ENCODE results near the gene DENND4C. TPM values are rescaled to one million over a fixed set of nuclear protein-coding genes. Genes with fewer than 3 reads are reported as not detected.
A peak's percentile ranks its signal among the peaks of the same experiment; 100 is the strongest.

DENND4C gene
- total and polyA plus RNA-seq, 4 experiments from 2014 or later, result 29.4 to 71.8 (median 57.5) TPM

DNA sequence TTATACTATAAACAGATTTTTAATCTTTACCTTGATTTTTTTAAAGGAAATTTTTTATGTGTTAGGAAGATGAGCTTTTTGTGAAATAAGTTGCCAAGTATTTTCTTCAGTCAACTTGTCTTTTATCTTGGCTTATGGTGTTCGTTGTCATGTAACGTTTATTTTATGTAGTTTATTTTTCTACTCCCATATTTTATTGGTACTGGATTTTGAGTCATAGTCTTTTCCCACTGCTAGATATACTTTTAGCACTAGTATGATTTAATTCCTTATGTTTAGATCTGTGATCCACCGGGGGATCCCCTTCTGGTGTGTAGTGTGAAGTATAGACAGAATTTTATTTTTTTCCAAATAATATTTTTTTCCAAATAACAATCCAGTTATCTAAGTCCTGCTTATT, 54.2 kb downstream of the DENND4C start:
- no peak overlapping the region for H3K27ac ChIP-seq (ENCODE audit: low read depth, low read length)
- H3K9me3 ChIP-seq (ENCODE audit: control insufficient read depth in 1 of 2, low read length in 2 of 2), result no peaks in the 10 kb centered on the region
- Mint-ChIP-seq H3K27me3 (no peaks in the 10 kb centered on the region), H3K4me3 (peak overlapping the region in 1 of 8 donors; percentile 11), H3K27ac (no peak overlapping the region), H3K4me1 (peaks cover 20 to 41% (median 30%) of the 10 kb centered on the region in 4 donors), H3K9me3 (no peaks in the 10 kb centered on the region), H3K36me3 (peaks cover 18 to 28% of the 10 kb centered on the region in 2 donors)
- H3K36me3 ChIP-seq (ENCODE audit: insufficient read depth, low read length), result peaks cover 10% of the 10 kb centered on the region
- H3K4me1 ChIP-seq (ENCODE audit: insufficient read depth, low read length), result peaks cover 6% of the 10 kb centered on the region
- no peak overlapping the region for H3K4me3 ChIP-seq (ENCODE audit: low read length in 2 of 2)
- no peaks in the 10 kb centered on the region for H3K27me3 ChIP-seq (ENCODE audit: insufficient read depth, low read length)
- CTCF ChIA-PET (ENCODE audit: partially characterized antibody), result no interaction called here
- DNase-seq, result no peak
- intact Hi-C loops (cut with micrococcal nuclease), result loop anchor here (2.0 to 5.0 kb wide), 2 partner anchors 54 to 97 kb away; partner anchors contain the start of gene DENND4C
- POLR2A ChIA-PET (ENCODE audit: partially characterized antibody), result interaction anchor here (0.7 to 1.2 kb wide), 2 partner anchors 15 to 51 kb away, joined by 3 read pairs; no protein-coding TSS in a partner anchor

DNA sequence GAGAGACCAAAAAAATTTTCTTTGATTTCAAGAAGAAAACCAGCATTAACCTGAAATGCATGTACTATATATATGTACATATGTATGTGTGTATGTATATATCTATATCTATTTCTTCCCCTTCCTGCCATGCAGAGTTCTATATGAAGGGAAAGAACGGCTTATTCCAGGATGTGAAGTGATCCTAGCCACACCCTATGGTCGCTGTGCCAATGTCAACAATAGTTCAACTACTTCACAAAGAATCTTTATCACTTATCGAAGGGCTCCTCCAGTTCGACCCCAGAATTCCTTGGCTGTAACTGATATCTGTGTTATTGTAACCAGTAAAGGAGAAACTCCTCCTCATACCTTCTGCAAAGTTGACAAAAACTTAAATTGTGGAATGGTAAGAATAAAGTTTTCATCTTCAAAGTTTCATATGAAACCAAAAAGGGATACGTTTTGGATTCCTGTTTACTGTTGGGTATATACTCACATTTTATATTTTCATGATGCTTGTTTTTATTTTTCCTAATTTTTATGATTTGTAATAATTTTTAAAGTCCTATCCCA, 56.2 kb downstream of the DENND4C start:
- H3K9me3 ChIP-seq (ENCODE audit: control insufficient read depth in 1 of 2, low read length in 2 of 2), result no peaks in the 10 kb centered on the region
- Mint-ChIP-seq H3K4me3 (no peak overlapping the region), H3K4me1 (peaks cover 18 to 34% (median 23%) of the 10 kb centered on the region in 4 donors), H3K9me3 (no peaks in the 10 kb centered on the region), H3K36me3 (peaks cover 33 to 46% of the 10 kb centered on the region in 2 donors), H3K27me3 (no peaks in the 10 kb centered on the region), H3K27ac (no peak overlapping the region)
- H3K27ac ChIP-seq (ENCODE audit: low read depth, low read length), result no peak overlapping the region
- DNase-seq, result no peak
- H3K27me3 ChIP-seq (ENCODE audit: insufficient read depth, low read length), result no peaks in the 10 kb centered on the region
- ChIA-PET POLR2A (ENCODE audit: partially characterized antibody) (no interaction called here), CTCF (ENCODE audit: partially characterized antibody) (no interaction called here)
- H3K4me3 ChIP-seq (ENCODE audit: low read length in 2 of 2), result no peak overlapping the region
- H3K4me1 ChIP-seq (ENCODE audit: insufficient read depth, low read length), result peaks cover 6% of the 10 kb centered on the region
- intact Hi-C loops (cut with micrococcal nuclease), result loop anchor here (5.0 kb wide), 1 partner anchor 99 kb away; no protein-coding TSS in a partner anchor
- peaks cover 19% of the 10 kb centered on the region for H3K36me3 ChIP-seq (ENCODE audit: insufficient read depth, low read length)

DNA sequence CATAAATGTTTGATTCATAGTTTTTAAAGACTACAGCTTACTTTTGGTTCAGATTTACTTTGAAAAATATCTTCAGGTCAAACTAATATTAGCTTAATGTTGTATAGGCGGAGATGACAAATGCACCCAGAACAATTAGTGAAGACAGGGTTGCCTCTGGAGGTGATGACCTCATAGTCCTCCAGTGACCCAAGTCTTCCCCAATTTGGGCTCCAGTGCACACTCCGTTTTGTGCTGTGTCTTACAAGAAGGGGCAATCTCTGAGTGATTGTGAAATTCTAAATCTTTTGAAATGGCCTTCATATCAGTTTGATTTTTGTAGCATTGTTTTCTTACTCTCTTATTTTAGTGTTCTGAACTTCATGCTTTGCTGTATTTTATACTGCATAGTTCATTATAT, 57.6 kb downstream of the DENND4C start:
- intact Hi-C loops (cut with micrococcal nuclease), result loop anchor here (5.0 kb wide), 1 partner anchor 101 kb away; no protein-coding TSS in a partner anchor
- H3K9me3 ChIP-seq (ENCODE audit: control insufficient read depth in 1 of 2, low read length in 2 of 2), result no peaks in the 10 kb centered on the region
- Mint-ChIP-seq H3K9me3 (no peaks in the 10 kb centered on the region), H3K27me3 (no peaks in the 10 kb centered on the region), H3K27ac (no peak overlapping the region), H3K36me3 (peaks cover 40 to 50% of the 10 kb centered on the region in 2 donors), H3K4me1 (peaks cover 16 to 28% (median 21%) of the 10 kb centered on the region in 4 donors), H3K4me3 (no peak overlapping the region)
- CTCF ChIA-PET (ENCODE audit: partially characterized antibody), result no interaction called here
- H3K27ac ChIP-seq (ENCODE audit: low read depth, low read length), result no peak overlapping the region
- POLR2A ChIA-PET (ENCODE audit: partially characterized antibody), result no interaction called here
- H3K36me3 ChIP-seq (ENCODE audit: insufficient read depth, low read length), result peaks cover 22% of the 10 kb centered on the region
- peaks cover 6% of the 10 kb centered on the region for H3K4me1 ChIP-seq (ENCODE audit: insufficient read depth, low read length)
- no peak for DNase-seq
- no peaks in the 10 kb centered on the region for H3K27me3 ChIP-seq (ENCODE audit: insufficient read depth, low read length)
- H3K4me3 ChIP-seq (ENCODE audit: low read length in 2 of 2), result no peak overlapping the region

DNA sequence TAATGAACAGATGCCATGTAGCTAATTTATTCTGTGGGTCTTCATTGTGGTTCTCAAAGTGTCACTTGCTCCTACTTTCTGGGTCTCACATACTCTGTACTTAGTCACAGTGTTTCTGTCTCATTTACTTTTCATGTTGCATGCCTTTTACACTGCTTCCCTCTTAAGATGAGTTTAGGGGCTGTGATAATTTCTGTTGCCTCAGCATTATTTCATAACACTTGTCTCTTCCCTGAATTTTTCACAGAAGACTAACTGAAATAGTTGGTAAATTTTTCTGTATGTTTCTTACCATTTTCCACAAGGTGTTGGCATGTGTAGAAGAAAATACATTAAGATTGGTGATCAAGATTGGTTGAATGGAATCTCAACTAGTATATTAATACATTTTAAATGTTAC, 59.6 kb downstream of the DENND4C start:
- H3K9me3 Mint-ChIP-seq, result no peaks in the 10 kb centered on the region
- intact Hi-C loops (cut with micrococcal nuclease), result no loop called here
- no peak for DNase-seq
- no peaks in the 10 kb centered on the region for H3K27me3 Mint-ChIP-seq
- POLR2A ChIA-PET (ENCODE audit: partially characterized antibody), result no interaction called here
- peaks cover 5 to 14% (median 11%) of the 10 kb centered on the region in 4 donors for H3K4me1 Mint-ChIP-seq
- Histone ChIP-seq H3K4me1 (ENCODE audit: insufficient read depth, low read length) (no peaks in the 10 kb centered on the region), H3K4me3 (ENCODE audit: low read length in 2 of 2) (no peak overlapping the region), H3K9me3 (ENCODE audit: control insufficient read depth in 1 of 2, low read length in 2 of 2) (no peaks in the 10 kb centered on the region), H3K27ac (ENCODE audit: low read depth, low read length) (no peak overlapping the region), H3K27me3 (ENCODE audit: insufficient read depth, low read length) (no peaks in the 10 kb centered on the region), H3K36me3 (ENCODE audit: insufficient read depth, low read length) (peaks cover 22% of the 10 kb centered on the region)
- CTCF ChIA-PET (ENCODE audit: partially characterized antibody), result no interaction called here
- peaks cover 53 to 62% of the 10 kb centered on the region in 2 donors for H3K36me3 Mint-ChIP-seq
- peak overlapping the region in 1 of 7 donors; percentile 25 for H3K27ac Mint-ChIP-seq
- no peak overlapping the region for H3K4me3 Mint-ChIP-seq

DNA sequence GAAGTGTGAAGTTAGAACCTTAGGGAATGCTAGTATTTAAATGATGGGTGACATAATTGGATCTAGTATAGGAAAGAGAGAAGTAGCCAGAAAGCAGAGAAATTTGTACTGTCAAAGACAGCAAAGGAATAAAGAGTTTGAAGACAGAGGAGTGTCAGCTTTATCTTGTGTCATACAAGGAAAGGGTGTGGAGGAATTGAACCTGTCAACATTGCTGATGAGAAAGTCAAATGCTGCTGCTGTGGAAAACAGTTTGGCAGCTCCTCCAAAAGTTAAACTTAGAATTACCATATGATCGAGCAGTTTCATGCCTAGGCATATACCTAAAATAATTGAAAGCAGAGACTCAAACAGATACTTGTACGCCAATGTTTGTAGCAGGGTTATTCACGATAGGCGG, 63.7 kb downstream of the DENND4C start:
- no peaks in the 10 kb centered on the region for H3K27me3 ChIP-seq (ENCODE audit: insufficient read depth, low read length)
- Mint-ChIP-seq H3K27me3 (no peaks in the 10 kb centered on the region), H3K4me1 (peaks cover 0 to 8% (median 2%) of the 10 kb centered on the region in 4 donors), H3K36me3 (peaks cover 53 to 61% of the 10 kb centered on the region in 2 donors), H3K27ac (peak overlapping the region in 1 of 7 donors; percentile 47), H3K4me3 (no peak overlapping the region), H3K9me3 (no peaks in the 10 kb centered on the region)
- H3K36me3 ChIP-seq (ENCODE audit: insufficient read depth, low read length), result peaks cover 17% of the 10 kb centered on the region
- no peaks in the 10 kb centered on the region for H3K4me1 ChIP-seq (ENCODE audit: insufficient read depth, low read length)
- ChIA-PET CTCF (ENCODE audit: partially characterized antibody) (no interaction called here), POLR2A (ENCODE audit: partially characterized antibody) (no interaction called here)
- intact Hi-C loops (cut with micrococcal nuclease), result no loop called here
- H3K4me3 ChIP-seq (ENCODE audit: low read length in 2 of 2), result no peak overlapping the region
- H3K27ac ChIP-seq (ENCODE audit: low read depth, low read length), result no peak overlapping the region
- no peak for DNase-seq
- no peaks in the 10 kb centered on the region for H3K9me3 ChIP-seq (ENCODE audit: control insufficient read depth in 1 of 2, low read length in 2 of 2)

DNA sequence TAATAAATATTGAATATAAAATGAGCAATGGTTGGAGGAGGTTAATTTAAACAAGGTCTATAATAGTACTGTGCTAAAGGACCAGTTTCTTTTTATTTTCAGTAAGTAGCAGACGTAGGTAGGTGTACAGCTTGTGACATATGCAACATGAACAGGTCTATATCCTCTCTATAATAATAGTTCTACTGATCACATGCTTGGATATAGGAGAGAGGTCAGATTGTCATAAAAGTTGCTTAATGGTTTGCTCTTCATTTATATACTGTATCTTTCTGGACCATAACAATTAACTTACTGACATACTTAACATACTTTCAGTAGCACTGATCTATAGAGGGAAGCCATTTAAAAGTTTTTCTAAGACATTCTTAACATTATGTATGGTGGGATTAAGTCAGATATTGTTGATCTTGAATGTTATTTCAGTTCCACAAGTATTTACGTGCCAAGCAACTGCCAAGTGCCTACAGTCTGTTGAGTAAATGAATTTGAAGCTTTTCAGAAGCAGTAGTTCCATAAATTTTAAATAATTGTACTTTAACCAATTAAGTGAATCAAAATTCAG, 68.0 kb downstream of the DENND4C start:
- H3K9me3 ChIP-seq (ENCODE audit: control insufficient read depth in 1 of 2, low read length in 2 of 2), result no peaks in the 10 kb centered on the region
- Mint-ChIP-seq H3K27ac (peak overlapping the region in 1 of 7 donors; percentile 21), H3K4me1 (peaks cover 0 to 8% (median under 1%) of the 10 kb centered on the region in 4 donors), H3K36me3 (peaks cover 44 to 65% of the 10 kb centered on the region in 2 donors), H3K27me3 (no peaks in the 10 kb centered on the region), H3K4me3 (no peak overlapping the region), H3K9me3 (no peaks in the 10 kb centered on the region)
- H3K27me3 ChIP-seq (ENCODE audit: insufficient read depth, low read length), result no peaks in the 10 kb centered on the region
- H3K36me3 ChIP-seq (ENCODE audit: insufficient read depth, low read length), result peaks cover 18% of the 10 kb centered on the region
- no peak overlapping the region for H3K27ac ChIP-seq (ENCODE audit: low read depth, low read length)
- intact Hi-C loops (cut with micrococcal nuclease), result no loop called here
- POLR2A ChIA-PET (ENCODE audit: partially characterized antibody), result no interaction called here
- DNase-seq, result no peak
- H3K4me3 ChIP-seq (ENCODE audit: low read length in 2 of 2), result no peak overlapping the region
- no peaks in the 10 kb centered on the region for H3K4me1 ChIP-seq (ENCODE audit: insufficient read depth, low read length)
- CTCF ChIA-PET (ENCODE audit: partially characterized antibody), result no interaction called here

- no peaks in the 10 kb centered on the region for H3K9me3 ChIP-seq (ENCODE audit: control insufficient read depth in 1 of 2, low read length in 2 of 2)
- no peak overlapping the region for H3K27ac ChIP-seq (ENCODE audit: low read depth, low read length)
- Mint-ChIP-seq H3K27me3 (no peaks in the 10 kb centered on the region), H3K27ac (no peak overlapping the region), H3K9me3 (no peaks in the 10 kb centered on the region), H3K4me1 (peaks cover 0 to 5% (median under 1%) of the 10 kb centered on the region in 4 donors), H3K4me3 (no peak overlapping the region), H3K36me3 (peaks cover 28 to 52% of the 10 kb centered on the region in 2 donors)
- H3K4me1 ChIP-seq (ENCODE audit: insufficient read depth, low read length), result no peaks in the 10 kb centered on the region
- H3K4me3 ChIP-seq (ENCODE audit: low read length in 2 of 2), result no peak overlapping the region
- DNase-seq, result no peak
- peaks cover 18% of the 10 kb centered on the region for H3K36me3 ChIP-seq (ENCODE audit: insufficient read depth, low read length)
- intact Hi-C loops (cut with micrococcal nuclease), result no loop called here
- ChIA-PET CTCF (ENCODE audit: partially characterized antibody) (no interaction called here), POLR2A (ENCODE audit: partially characterized antibody) (no interaction called here)
- H3K27me3 ChIP-seq (ENCODE audit: insufficient read depth, low read length), result no peaks in the 10 kb centered on the region
Observed at GRCh38 chr9:19303216-19303615, 72.7 kb downstream of the DENND4C start.

All from CD4-positive, alpha-beta memory T cell (primary cell).